ENCODE measurements around the gene FGFRL1.

DNA sequence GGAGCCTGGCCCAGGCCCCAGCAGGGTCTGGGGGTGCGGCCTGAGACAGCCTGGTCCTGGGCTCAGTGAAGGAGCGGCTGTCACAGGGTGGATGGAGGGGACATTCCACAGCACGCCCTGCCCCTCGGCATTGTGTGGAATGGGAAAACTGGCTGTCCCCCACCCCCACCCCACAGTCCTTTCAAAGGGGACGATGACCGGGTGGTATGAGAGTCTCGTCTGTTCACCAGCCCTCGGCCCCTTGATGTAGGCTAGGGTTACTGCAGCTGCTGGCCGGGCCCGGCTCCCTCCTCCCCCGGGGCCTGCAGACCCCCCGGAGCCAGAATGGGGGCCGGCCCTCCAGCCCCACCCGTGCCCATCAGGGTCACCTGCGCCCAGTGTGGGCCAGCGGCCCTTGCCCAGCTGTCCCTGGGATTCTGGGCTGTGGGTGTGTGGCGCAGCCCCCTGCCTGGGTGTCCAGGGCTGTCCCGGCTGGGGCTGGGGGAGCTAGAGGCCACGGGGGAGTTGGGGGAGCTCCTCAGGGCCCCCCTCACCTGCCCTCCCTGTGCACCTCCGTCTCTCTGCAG lies 11.7 kb downstream of the FGFRL1 start:
- TF ChIP-seq TAF1 (CRISPR knock-in tag; IDR thresholded peaks at IDR 0.05) (no peak), POGK (CRISPR knock-in tag; conservative IDR thresholded peaks at IDR 0.05) (no peak), NFYB (CRISPR knock-in tag; IDR thresholded peaks at IDR 0.05) (no peak), CTCF (CRISPR knock-in tag; IDR thresholded peaks at IDR 0.05) (no peak), ZNF747 (CRISPR knock-in tag; IDR thresholded peaks at IDR 0.05; ENCODE audit: borderline replicate concordance) (no peak), CHD2 (IDR thresholded peaks at IDR 0.05; ENCODE audit: low read depth, low read length) (no peak), EHMT2 (IDR thresholded peaks at IDR 0.05; ENCODE audit: borderline replicate concordance, low read depth, low read length) (no peak), SIN3B (IDR thresholded peaks at IDR 0.05; ENCODE audit: low read length) (no peak), ETV5 (CRISPR knock-in tag; IDR thresholded peaks at IDR 0.05; ENCODE audit: borderline replicate concordance) (no peak), MXI1 (IDR thresholded peaks at IDR 0.05; ENCODE audit: borderline replicate concordance, low read depth, low read length) (no peak)
- TF ChIP-seq, protein P1, sequence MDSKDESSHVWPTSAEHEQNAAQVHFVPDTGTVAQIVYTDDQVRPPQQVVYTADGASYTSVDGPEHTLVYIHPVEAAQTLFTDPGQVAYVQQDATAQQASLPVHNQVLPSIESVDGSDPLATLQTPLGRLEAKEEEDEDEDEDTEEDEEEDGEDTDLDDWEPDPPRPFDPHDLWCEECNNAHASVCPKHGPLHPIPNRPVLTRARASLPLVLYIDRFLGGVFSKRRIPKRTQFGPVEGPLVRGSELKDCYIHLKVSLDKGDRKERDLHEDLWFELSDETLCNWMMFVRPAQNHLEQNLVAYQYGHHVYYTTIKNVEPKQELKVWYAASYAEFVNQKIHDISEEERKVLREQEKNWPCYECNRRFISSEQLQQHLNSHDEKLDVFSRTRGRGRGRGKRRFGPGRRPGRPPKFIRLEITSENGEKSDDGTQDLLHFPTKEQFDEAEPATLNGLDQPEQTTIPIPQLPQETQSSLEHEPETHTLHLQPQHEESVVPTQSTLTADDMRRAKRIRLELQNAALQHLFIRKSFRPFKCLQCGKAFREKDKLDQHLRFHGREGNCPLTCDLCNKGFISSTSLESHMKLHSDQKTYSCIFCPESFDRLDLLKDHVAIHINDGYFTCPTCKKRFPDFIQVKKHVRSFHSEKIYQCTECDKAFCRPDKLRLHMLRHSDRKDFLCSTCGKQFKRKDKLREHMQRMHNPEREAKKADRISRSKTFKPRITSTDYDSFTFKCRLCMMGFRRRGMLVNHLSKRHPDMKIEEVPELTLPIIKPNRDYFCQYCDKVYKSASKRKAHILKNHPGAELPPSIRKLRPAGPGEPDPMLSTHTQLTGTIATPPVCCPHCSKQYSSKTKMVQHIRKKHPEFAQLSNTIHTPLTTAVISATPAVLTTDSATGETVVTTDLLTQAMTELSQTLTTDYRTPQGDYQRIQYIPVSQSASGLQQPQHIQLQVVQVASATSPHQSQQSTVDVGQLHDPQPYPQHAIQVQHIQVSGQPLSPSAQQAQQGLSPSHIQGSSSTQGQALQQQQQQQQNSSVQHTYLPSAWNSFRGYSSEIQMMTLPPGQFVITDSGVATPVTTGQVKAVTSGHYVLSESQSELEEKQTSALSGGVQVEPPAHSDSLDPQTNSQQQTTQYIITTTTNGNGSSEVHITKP (CRISPR knock-in tag; IDR thresholded peaks at IDR 0.05; ENCODE audit: low read depth) = no peak
- TF ChIP-seq, protein P2, sequence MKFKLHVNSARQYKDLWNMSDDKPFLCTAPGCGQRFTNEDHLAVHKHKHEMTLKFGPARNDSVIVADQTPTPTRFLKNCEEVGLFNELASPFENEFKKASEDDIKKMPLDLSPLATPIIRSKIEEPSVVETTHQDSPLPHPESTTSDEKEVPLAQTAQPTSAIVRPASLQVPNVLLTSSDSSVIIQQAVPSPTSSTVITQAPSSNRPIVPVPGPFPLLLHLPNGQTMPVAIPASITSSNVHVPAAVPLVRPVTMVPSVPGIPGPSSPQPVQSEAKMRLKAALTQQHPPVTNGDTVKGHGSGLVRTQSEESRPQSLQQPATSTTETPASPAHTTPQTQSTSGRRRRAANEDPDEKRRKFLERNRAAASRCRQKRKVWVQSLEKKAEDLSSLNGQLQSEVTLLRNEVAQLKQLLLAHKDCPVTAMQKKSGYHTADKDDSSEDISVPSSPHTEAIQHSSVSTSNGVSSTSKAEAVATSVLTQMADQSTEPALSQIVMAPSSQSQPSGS (CRISPR knock-in tag; IDR thresholded peaks at IDR 0.05) = no peak
- TF ChIP-seq, protein P3, sequence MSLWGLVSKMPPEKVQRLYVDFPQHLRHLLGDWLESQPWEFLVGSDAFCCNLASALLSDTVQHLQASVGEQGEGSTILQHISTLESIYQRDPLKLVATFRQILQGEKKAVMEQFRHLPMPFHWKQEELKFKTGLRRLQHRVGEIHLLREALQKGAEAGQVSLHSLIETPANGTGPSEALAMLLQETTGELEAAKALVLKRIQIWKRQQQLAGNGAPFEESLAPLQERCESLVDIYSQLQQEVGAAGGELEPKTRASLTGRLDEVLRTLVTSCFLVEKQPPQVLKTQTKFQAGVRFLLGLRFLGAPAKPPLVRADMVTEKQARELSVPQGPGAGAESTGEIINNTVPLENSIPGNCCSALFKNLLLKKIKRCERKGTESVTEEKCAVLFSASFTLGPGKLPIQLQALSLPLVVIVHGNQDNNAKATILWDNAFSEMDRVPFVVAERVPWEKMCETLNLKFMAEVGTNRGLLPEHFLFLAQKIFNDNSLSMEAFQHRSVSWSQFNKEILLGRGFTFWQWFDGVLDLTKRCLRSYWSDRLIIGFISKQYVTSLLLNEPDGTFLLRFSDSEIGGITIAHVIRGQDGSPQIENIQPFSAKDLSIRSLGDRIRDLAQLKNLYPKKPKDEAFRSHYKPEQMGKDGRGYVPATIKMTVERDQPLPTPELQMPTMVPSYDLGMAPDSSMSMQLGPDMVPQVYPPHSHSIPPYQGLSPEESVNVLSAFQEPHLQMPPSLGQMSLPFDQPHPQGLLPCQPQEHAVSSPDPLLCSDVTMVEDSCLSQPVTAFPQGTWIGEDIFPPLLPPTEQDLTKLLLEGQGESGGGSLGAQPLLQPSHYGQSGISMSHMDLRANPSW (CRISPR knock-in tag; IDR thresholded peaks at IDR 0.05; ENCODE audit: borderline replicate concordance) = no peak

Measured in HepG2 (cell line).